HEK293T (cell line): ENCODE results near the gene TBCK.

Experiments
- BHLHE40 ChIP-seq: fragments of 450-650 bp; IDR thresholded peaks from 2 replicates; pipeline ENCODE4 v1.6.1; 2016; ENCODE audit warnings: mild to moderate bottlenecking, moderate library complexity, borderline replicate concordance
- CTBP1 ChIP-seq: fragments of 450-650 bp; IDR thresholded peaks from 2 replicates; pipeline ENCODE4 v1.6.1; 2016; ENCODE audit warnings: borderline replicate concordance

DNA sequence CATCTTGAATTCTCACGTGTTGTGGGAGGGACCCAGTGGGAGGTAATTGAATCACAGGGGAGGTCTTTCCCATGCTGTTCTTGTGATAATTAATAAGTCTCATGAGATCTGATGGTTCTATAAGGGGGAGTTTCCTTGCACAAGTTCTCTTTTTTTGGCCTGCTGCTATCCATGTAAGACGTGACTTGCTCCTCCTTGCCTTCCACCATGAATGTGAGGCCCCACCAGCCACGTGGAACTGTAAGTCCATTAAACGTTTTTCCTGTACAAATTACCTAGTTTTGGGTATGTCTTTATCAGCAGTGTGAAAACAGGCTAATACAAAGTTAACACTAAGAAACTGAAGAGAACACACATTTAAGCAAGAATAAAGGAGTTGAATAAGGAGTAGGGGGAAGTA, 16.0 kb downstream of the TBCK start:
- TF ChIP-seq BHLHE40 (no peak), CTBP1 (no peak)
